Measurements from ENCODE around the gene ACTC1.

ACTC1 gene

GRCh38 chr15:34804113-34804512 is 8.8 kb upstream of the ACTC1 start:
- H3K27ac ChIP-seq = no peak overlapping the region
- no peaks in the 10 kb centered on the region for H3K36me3 ChIP-seq
- no peaks in the 10 kb centered on the region for H3K9me3 ChIP-seq
- H3K27me3 ChIP-seq = peaks cover 27% of the 10 kb centered on the region
- no peak overlapping the region for H3K4me3 ChIP-seq (ENCODE audit: low read depth in 1 of 2, low read length in 1 of 2)
- no peak for TF ChIP-seq CTCF (IDR thresholded peaks at IDR 0.05)
- no peaks in the 10 kb centered on the region for H3K4me1 ChIP-seq (ENCODE audit: control insufficient read depth in 1 of 2, insufficient read depth in 1 of 2, low read depth in 1 of 2, low read length in 1 of 2)

- no peak overlapping the region for H3K4me3 ChIP-seq (ENCODE audit: low read depth in 1 of 2, low read length in 1 of 2)
- H3K9me3 ChIP-seq = no peaks in the 10 kb centered on the region
- no peaks in the 10 kb centered on the region for H3K36me3 ChIP-seq
- no peak for TF ChIP-seq CTCF (IDR thresholded peaks at IDR 0.05)
- no peaks in the 10 kb centered on the region for H3K4me1 ChIP-seq (ENCODE audit: control insufficient read depth in 1 of 2, insufficient read depth in 1 of 2, low read depth in 1 of 2, low read length in 1 of 2)
- peaks cover 37% of the 10 kb centered on the region for H3K27me3 ChIP-seq
- H3K27ac ChIP-seq = no peak overlapping the region
These were observed 7.7 kb upstream of the ACTC1 start for GRCh38 chr15:34802803-34803750.

- Histone ChIP-seq H3K4me3 (ENCODE audit: low read depth in 1 of 2, low read length in 1 of 2) (no peak overlapping the region), H3K36me3 (no peaks in the 10 kb centered on the region), H3K9me3 (no peaks in the 10 kb centered on the region), H3K27me3 (peaks cover 44% of the 10 kb centered on the region), H3K27ac (no peak overlapping the region), H3K4me1 (ENCODE audit: control insufficient read depth in 1 of 2, insufficient read depth in 1 of 2, low read depth in 1 of 2, low read length in 1 of 2) (no peaks in the 10 kb centered on the region)
- no peak for TF ChIP-seq CTCF (IDR thresholded peaks at IDR 0.05)
These were observed 7.0 kb upstream of the ACTC1 start for GRCh38 chr15:34802371-34802770.

- TF ChIP-seq CTCF (IDR thresholded peaks at IDR 0.05) = no peak
- no peaks in the 10 kb centered on the region for H3K4me1 ChIP-seq (ENCODE audit: control insufficient read depth in 1 of 2, insufficient read depth in 1 of 2, low read depth in 1 of 2, low read length in 1 of 2)
These were observed 4.1 kb upstream of the ACTC1 start for GRCh38 chr15:34799149-34800101.

GRCh38 chr15:34796847-34797435 is 1.6 kb upstream of the ACTC1 start:
- H3K27ac ChIP-seq = no peak overlapping the region
- no peak overlapping the region for H3K4me3 ChIP-seq (ENCODE audit: low read depth in 1 of 2, low read length in 1 of 2)
- peaks cover 88% of the 10 kb centered on the region for H3K27me3 ChIP-seq
- H3K9me3 ChIP-seq = no peaks in the 10 kb centered on the region
- H3K36me3 ChIP-seq = no peaks in the 10 kb centered on the region
- TF ChIP-seq CTCF (IDR thresholded peaks at IDR 0.05) = no peak
- H3K4me1 ChIP-seq (ENCODE audit: control insufficient read depth in 1 of 2, insufficient read depth in 1 of 2, low read depth in 1 of 2, low read length in 1 of 2) = no peaks in the 10 kb centered on the region

More at GRCh38 chr15:34799149-34800101, 4.1 kb upstream of the ACTC1 start:
- Histone ChIP-seq H3K27ac (no peak overlapping the region), H3K4me3 (ENCODE audit: low read depth in 1 of 2, low read length in 1 of 2) (no peak overlapping the region), H3K27me3 (peaks cover 63% of the 10 kb centered on the region), H3K36me3 (no peaks in the 10 kb centered on the region), H3K9me3 (no peaks in the 10 kb centered on the region)
